NCI-H345 treated with DMSO at 0.1 percent for 48 hours (cell line): ENCODE results near the gene TLR3.
A peak's percentile ranks its signal among the peaks of the same experiment; 100 is the strongest.

ENCODE experiments used
- DNase-seq: peaks from one replicate; lab custom pipeline; 2025; ENCODE audit not compliant: unreplicated experiment; lab: John Stamatoyannopoulos, UW

TLR3 gene

DNA sequence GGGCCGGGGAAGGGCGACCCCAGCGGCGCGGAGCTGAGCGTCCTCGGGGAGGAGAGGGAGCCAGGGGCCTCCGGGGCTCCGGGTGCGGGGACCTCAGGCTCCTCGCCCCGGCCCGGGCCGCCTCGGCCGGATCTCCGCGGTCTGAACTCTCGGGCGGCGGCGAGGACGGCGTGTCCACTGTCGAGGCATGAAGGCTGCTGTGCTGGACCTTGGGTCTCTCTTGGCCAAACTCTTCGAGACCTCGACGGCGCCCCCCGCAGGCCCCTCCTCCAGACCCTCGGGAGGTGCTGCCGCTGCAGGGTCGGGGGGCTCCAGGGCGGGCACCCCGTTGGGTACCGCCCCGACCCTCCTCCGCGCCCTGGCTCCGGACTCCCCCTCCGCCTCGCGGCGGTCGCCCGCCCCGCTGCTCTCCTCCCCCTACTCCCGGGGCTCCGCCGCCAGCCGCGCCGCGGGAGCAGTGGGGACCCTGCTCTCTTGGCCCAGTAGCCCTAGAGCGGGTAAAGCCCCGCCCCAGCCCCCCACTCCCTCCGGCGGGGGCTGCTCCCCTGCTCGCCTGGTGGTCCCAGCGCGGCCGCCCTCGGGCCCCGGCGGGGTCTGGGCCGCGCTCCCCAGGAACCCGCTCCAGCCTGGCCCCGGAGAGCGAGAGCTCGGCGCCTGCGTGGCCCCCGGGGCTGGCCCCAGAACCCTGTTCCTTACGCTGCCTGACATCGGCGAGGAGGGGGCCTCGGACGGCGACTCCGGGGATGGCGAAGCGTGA is 36.1 kb downstream of the TLR3 start:
- peak; percentile 1 for DNase-seq

- peak; percentile 7 for DNase-seq
These were observed 36.8 kb downstream of the TLR3 start for GRCh38 chr4:186105647-186106321.

DNA sequence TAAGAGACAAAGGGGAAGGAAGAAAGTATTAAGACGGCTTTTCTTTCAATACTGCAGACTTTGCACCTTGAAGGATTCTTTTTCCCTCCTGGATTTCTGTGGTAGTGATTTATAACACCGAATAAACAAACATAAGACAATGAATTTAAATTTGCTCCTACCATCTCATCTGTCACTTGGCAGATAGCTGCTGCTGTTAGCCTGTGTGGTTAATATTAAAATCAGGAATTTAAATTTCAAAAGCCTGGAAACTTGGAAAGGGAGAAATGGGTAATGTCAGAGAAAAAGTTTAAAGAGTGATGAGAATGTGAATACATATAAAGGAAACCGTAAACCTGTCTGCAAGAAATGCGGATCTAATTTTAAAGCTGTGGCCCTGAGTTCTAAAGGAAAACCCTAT is 39.0 kb downstream of the TLR3 start:
- DNase-seq, result no peak

GRCh38 chr4:186108391-186108790 is 39.4 kb downstream of the TLR3 start:
- DNase-seq, result no peak

DNA sequence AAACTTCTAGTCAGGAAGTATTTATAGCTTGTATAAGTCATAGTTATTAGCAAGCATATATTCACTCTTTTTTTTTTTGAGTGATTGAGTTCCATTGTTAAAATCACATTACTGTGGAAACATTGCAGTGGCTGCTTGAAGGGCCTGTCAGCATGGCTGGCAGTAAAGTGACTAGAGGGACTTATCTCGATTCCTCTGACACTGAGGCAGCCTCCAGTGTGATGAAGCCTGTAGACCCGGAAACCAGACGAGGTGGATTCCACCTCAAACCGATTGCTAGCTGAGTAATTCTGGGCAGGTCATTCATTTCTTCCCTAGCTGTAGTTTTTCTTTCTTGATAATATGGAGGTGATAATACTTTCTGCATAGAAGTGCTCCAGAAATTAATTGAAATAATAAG is 40.3 kb downstream of the TLR3 start:
- DNase-seq, result no peak

DNA sequence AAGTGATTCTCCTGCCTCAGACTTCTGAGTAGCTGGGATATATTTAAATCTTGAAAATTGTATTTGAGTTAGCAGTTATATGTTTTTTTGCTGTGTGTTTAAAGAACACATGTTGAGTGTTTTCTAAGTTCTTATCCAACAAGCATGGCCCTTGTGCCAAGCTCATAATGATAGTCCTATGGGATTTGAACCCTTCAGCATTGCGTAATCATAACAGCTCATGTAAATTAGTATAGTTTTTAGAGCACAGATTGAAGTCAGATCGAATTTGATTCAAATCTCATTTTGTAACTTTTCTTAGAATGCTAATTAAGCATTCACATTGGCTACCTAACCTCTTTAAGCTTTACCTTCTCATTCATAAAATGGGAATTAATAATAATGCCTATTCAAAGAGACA is 47.7 kb downstream of the TLR3 start:
- no peak for DNase-seq

GRCh38 chr4:186118582-186118981 is 49.6 kb downstream of the TLR3 start:
- DNase-seq, result no peak

- no peak for DNase-seq
These were observed 52.1 kb downstream of the TLR3 start for GRCh38 chr4:186121057-186121456.

DNA sequence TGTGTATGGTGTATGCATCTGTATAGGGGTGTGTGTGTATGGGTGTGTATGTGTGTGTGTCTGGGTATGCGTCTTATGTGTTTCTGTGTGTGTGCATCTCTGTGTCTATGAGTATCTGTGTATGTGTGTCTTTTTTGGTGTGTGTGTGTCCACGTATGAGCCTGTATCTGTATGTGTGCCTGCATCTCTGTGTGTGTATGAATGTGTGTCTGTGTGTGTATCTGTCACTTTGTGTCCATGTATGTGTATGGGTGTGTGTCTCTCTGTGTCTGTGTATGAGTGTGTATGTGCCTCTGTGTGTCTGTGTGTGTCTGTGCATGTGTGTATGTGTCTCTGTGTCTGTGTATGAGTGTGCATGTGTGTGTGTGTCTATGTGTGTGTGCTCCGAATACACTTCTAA is 59.9 kb downstream of the TLR3 start:
- no peak for DNase-seq

DNA sequence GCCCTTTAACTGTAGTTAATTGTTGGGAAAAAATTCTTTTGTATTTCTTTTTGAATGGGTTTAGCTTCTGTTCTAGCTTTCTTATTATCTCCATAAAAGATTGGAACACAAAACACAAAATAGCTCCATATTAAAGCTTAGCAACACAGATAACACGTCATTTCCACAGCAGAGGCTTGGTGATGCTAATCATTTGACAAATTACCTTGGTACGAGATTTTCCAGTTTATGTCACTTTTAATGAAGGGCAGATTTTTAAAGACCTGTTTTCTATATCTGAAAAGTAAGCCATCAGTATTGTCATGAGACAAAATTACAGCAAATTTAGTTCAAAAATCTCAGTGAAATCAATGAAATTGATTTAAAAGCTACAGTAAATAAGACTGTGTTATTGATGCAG is 63.0 kb downstream of the TLR3 start:
- no peak for DNase-seq

GRCh38 chr4:186132577-186133242 is 63.8 kb downstream of the TLR3 start:
- DNase-seq, result no peak

GRCh38 chr4:186134257-186134656 is 65.3 kb downstream of the TLR3 start:
- no peak for DNase-seq

DNA sequence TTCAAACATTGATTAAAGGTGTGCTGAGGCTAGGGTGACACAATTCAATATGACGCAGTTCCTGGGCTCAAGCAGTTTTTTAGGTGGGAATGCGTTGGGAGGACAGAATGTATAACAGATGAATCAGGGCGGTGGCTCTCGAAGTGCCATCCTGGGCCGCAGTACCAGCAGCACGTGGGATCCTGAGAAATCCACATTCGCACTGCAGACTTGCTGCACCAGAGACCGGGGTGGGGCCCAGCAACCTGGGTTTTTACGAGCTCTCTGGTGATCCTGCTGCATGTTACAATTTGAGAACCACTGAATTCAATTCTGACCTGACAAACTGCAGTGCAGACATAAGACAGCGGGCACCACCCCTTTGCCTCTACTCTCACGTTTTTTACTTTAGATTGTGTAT is 65.9 kb downstream of the TLR3 start:
- no peak for DNase-seq

DNA sequence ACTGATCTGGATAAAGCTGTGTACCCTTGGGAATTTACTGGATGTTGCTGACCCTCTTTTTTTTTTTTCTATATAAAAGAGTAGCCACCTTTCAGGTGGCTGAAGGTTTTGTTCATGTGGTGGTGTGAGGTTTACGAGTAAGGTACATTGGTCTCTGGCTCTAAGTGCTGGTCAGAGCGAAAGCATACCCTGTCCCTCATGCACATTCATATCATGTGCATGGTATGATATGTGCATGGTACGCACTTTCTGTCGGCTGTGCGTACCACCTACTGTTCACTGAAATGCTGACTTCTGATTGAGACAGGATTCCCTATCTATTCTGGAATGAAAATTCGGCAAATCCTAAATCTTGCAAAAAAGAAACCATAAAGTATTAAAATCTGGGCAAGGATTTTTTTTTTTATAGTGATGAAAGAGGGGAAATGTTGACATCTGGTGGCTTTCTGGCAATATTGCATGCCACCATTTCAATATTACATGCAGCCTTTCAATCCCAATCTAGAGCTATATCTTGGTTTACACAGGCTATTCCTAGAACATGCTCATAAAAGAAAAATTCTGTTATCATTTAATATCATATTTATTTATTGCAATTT is 68.3 kb downstream of the TLR3 start:
- DNase-seq, result no peak
